HCT116 (cell line): ENCODE data around the gene ADCY10. TPM values are rescaled to one million over a fixed set of nuclear protein-coding genes. Genes with fewer than 3 reads are reported as not detected.

Source experiments
- ATAC-seq: fragments of 200-7000 bp; cut with Tn5 transposase; 2 replicates; pipeline ENCODE4 v1.9.1; 2020; ENCODE audit warnings: mild to moderate bottlenecking, moderate library complexity
- BruUV-seq: library from RNA; stranded (reverse); fragments of 400-500 nt; replicated peaks from 2 replicates; lab custom pipeline; 2021; lab: Mats Ljungman, UMichigan
- CTCF ChIA-PET: fragments of 300-600 bp; sonication (Branson Sonifier 250); formaldehyde crosslinking; loops from one replicate; lab custom pipeline; 2021; ENCODE audit warnings: antibody characterized with exemption; lab: Charles Lee
- POLR2A ChIA-PET: fragments of 300-600, 350-600 bp; sonication (Branson Sonifier 250); formaldehyde crosslinking; loops from one replicate; lab custom pipeline; 2021; ENCODE audit warnings: antibody characterized with exemption; lab: Charles Lee
- RAD21 ChIA-PET, 2 experiments: fragments of 300-600 bp; sonication (Branson Sonifier 250); formaldehyde crosslinking; loops; one replicate each; lab custom pipeline; 2023; ENCODE audit warnings: low total read pairs in 2 of 2; ENCODE audit not compliant: uncharacterized antibody in 2 of 2, unreplicated experiment in 2 of 2, low non-redundant PET in 1 of 2; lab: Charles Lee
- DNase-seq: peaks from one replicate; pipeline ENCODE4 v3.0.0-alpha.2; 2010; ENCODE audit warnings: low read depth, low spot score
- H2AFZ ChIP-seq: fragments of 200-600 bp; shearing (Covaris generic), sonication (generic); 2 replicates; pipeline ENCODE4 v1.6.1; 2017; ENCODE audit warnings: low read depth, mixed run types, mixed read lengths, antibody characterized with exemption, low read length; ENCODE audit not compliant: poor library complexity, severe bottlenecking
- H3K27ac ChIP-seq: 2 replicates; pipeline ENCODE4 v1.5.1; 2012; ENCODE audit warnings: low read depth, low read length
- H3K27me3 ChIP-seq: fragments of 200-600 bp; sonication (generic); 2 replicates; pipeline ENCODE4 v1.6.1; 2016; ENCODE audit warnings: mixed run types, low read length, mixed read lengths; ENCODE audit not compliant: insufficient read depth
- H3K36me3 ChIP-seq, 2 experiments: fragments of 200-500 bp in 1 of 2; fragments of 200-600 bp in 1 of 2; sonication (Bioruptor generic) in 1 of 2; sonication (generic) in 1 of 2; 2 replicates each; pipeline versions ENCODE4 v1.5.1 to v1.6.1; 2014 to 2016; ENCODE audit warnings: low read length in 2 of 2, inconsistent platforms in 1 of 2, mixed read lengths in 1 of 2, mixed run types in 1 of 2; ENCODE audit not compliant: insufficient read depth in 2 of 2, control insufficient read depth in 1 of 2
- H3K4me1 ChIP-seq, 2 experiments: fragments of 200-600 bp in 1 of 2; sonication (generic) in 1 of 2; 2 replicates each; pipeline versions ENCODE4 v1.5.1 to v1.6.1; 2012 to 2017; ENCODE audit warnings: low read length in 2 of 2, inconsistent platforms in 1 of 2, mild to moderate bottlenecking in 1 of 2, mixed read lengths in 1 of 2, mixed run types in 1 of 2, moderate library complexity in 1 of 2; ENCODE audit not compliant: insufficient read depth in 2 of 2, control insufficient read depth in 1 of 2
- H3K4me2 ChIP-seq: fragments of 200-600 bp; sonication (generic); 2 replicates; pipeline ENCODE4 v1.6.1; 2017; ENCODE audit warnings: mixed run types, low read length, mixed read lengths
- H3K4me3 ChIP-seq, 2 experiments: fragments of 200-600 bp in 1 of 2; sonication (generic) in 1 of 2; replicated peaks in 1 of 2; 2 replicates each; pipeline ENCODE4 v1.5.1; 2011 to 2016; ENCODE audit warnings: low read length in 2 of 2, control low read depth in 1 of 2, low read depth in 1 of 2, mild to moderate bottlenecking in 1 of 2, mixed read lengths in 1 of 2, mixed run types in 1 of 2
- H3K79me2 ChIP-seq: fragments of 200-600 bp; sonication (generic); 2 replicates; pipeline ENCODE4 v1.6.1; 2017; ENCODE audit warnings: mild to moderate bottlenecking, mixed run types, low read length, moderate library complexity, mixed read lengths; ENCODE audit not compliant: insufficient read depth
- H3K9ac ChIP-seq: fragments of 200-600 bp; sonication (generic); 2 replicates; pipeline ENCODE4 v1.6.1; 2016; ENCODE audit warnings: low read length, mixed read lengths
- H3K9me2 ChIP-seq: fragments of 200-600 bp; sonication (generic), shearing (Covaris generic); 2 replicates; pipeline ENCODE4 v1.6.1; 2017; ENCODE audit warnings: mixed run types, mild to moderate bottlenecking, moderate library complexity; ENCODE audit not compliant: insufficient read depth
- H3K9me3 ChIP-seq, 2 experiments: fragments of 200-500 bp in 1 of 2; fragments of 200-600 bp in 1 of 2; sonication (Bioruptor generic) in 1 of 2; sonication (generic) in 1 of 2; 2 replicates each; pipeline ENCODE4 v1.6.1; 2014 to 2017; ENCODE audit warnings: low read length in 2 of 2, mixed read lengths in 2 of 2, inconsistent platforms in 1 of 2, low read depth in 1 of 2, mild to moderate bottlenecking in 1 of 2, mixed run types in 1 of 2, moderate library complexity in 1 of 2; ENCODE audit not compliant: control insufficient read depth in 1 of 2, insufficient read depth in 1 of 2
- H4K20me1 ChIP-seq: fragments of 200-600 bp; sonication (generic), shearing (Covaris generic); 2 replicates; pipeline ENCODE4 v1.6.1; 2017; ENCODE audit warnings: mixed run types, mild to moderate bottlenecking, moderate library complexity; ENCODE audit not compliant: insufficient read depth
- ATF3 ChIP-seq: IDR thresholded peaks from 2 replicates; pipeline ENCODE4 v1.6.1; 2012
- CBX3 ChIP-seq: IDR thresholded peaks from 2 replicates; pipeline ENCODE4 v1.6.1; 2012; ENCODE audit warnings: low read depth
- CEBPB ChIP-seq: IDR thresholded peaks from 2 replicates; pipeline ENCODE4 v1.6.1; 2012; ENCODE audit warnings: low read depth
- CTCF ChIP-seq, 3 experiments: fragments of 200-600 bp in 1 of 3; sonication (generic) in 1 of 3; IDR thresholded peaks in 2 of 3; conservative IDR thresholded peaks in 1 of 3; 2 replicates each; pipeline ENCODE4 v1.5.1; 2012 to 2017; ENCODE audit warnings: low read depth in 2 of 3, low read length in 2 of 3, antibody characterized with exemption in 1 of 3, borderline replicate concordance in 1 of 3, control low read depth in 1 of 3, mild to moderate bottlenecking in 1 of 3, mixed read lengths in 1 of 3, mixed run types in 1 of 3, moderate library complexity in 1 of 3; ENCODE audit not compliant: insufficient read depth in 1 of 3
- EGR1 ChIP-seq: IDR thresholded peaks from 2 replicates; pipeline ENCODE4 v1.6.1; 2012; ENCODE audit warnings: low read depth
- ELF1 ChIP-seq: IDR thresholded peaks from 2 replicates; pipeline ENCODE4 v1.6.1; 2012; ENCODE audit warnings: low read depth, borderline replicate concordance
- EZH2 ChIP-seq: fragments of 200-600 bp; sonication (generic); IDR thresholded peaks from 2 replicates; pipeline ENCODE4 v1.6.1; 2017; ENCODE audit warnings: antibody characterized with exemption, mixed run types
- FOSL1 ChIP-seq: IDR thresholded peaks from 2 replicates; pipeline ENCODE4 v1.6.1; 2012; ENCODE audit warnings: low read depth
- MAX ChIP-seq: IDR thresholded peaks from 2 replicates; pipeline ENCODE4 v1.6.1; 2012
- POLR2A ChIP-seq: IDR thresholded peaks from 2 replicates; pipeline ENCODE4 v1.7.0; 2011; ENCODE audit warnings: borderline replicate concordance; ENCODE audit not compliant: insufficient read depth, insufficient read length; ENCODE audit errors: extremely low read depth
- POLR2AphosphoS5 ChIP-seq: IDR thresholded peaks from 2 replicates; pipeline ENCODE4 v1.6.1; 2011; ENCODE audit warnings: mild to moderate bottlenecking, low read depth, low read length, moderate library complexity
- RAD21 ChIP-seq: IDR thresholded peaks from 2 replicates; pipeline ENCODE4 v1.6.1; 2012; ENCODE audit warnings: low read depth, mild to moderate bottlenecking
- SRF ChIP-seq: IDR thresholded peaks from 2 replicates; pipeline ENCODE4 v1.6.1; 2012; ENCODE audit warnings: low read depth
- TCF7L2 ChIP-seq: IDR thresholded peaks from 2 replicates; pipeline ENCODE4 v1.7.0; 2011; ENCODE audit warnings: borderline replicate concordance, inconsistent platforms; ENCODE audit not compliant: insufficient read depth, insufficient read length; ENCODE audit errors: extremely low read depth
- YY1 ChIP-seq: IDR thresholded peaks from 2 replicates; pipeline ENCODE4 v1.6.1; 2011; ENCODE audit warnings: low read length, low read depth, moderate library complexity, mild to moderate bottlenecking; ENCODE audit not compliant: insufficient replicate concordance; ENCODE audit errors: extremely low read depth
- ZBTB33 ChIP-seq: IDR thresholded peaks from 2 replicates; pipeline ENCODE4 v1.6.1; 2011; ENCODE audit warnings: mild to moderate bottlenecking, low read length, moderate library complexity; ENCODE audit not compliant: insufficient replicate concordance; ENCODE audit errors: extremely low read depth
- ZFX ChIP-seq: fragments of 450-650 bp; IDR thresholded peaks from 2 replicates; pipeline ENCODE4 v1.6.1; 2017
- ZNF274 ChIP-seq: fragments of 200-500 bp; sonication (Bioruptor generic); IDR thresholded peaks from 2 replicates; pipeline ENCODE4 v1.6.1; 2014; ENCODE audit warnings: mild to moderate bottlenecking, low read depth, low read length, inconsistent platforms
- intact Hi-C: fragments of 100-400 bp; cut with micrococcal nuclease; formaldehyde crosslinking; loops from 2 replicates; pipeline ENCODE4 v1.10.0; 2022
- total RNA-seq: library from RNA; stranded (reverse); gene quantifications from one replicate; pipeline ENCODE4 v1.2.1, GENCODE V29; 2021; ENCODE audit not compliant: unreplicated experiment

ADCY10 gene
- total RNA-seq, 1 experiment from 2014 or later, result 0.30 TPM

GRCh38 chr1:167833904-167834303, 80.0 kb downstream of the ADCY10 start:
- no peak overlapping the region for H3K9ac ChIP-seq
- TF ChIP-seq EGR1 (no peak), SRF (no peak), ZFX (no peak), CTCF (IDR thresholded peaks at IDR 0.05 in 2 of 3, conservative IDR thresholded peaks at IDR 0.05 in 1 of 3; ENCODE audit: borderline replicate concordance in 1 of 3, insufficient read depth in 1 of 3, low read depth in 2 of 3, low read length in 2 of 3) (no peak), FOSL1 (no peak), POLR2A (no peak), ZNF274 (no peak), TCF7L2 (no peak), CBX3 (no peak), CEBPB (no peak), ATF3 (no peak), ELF1 (no peak), ZBTB33 (no peak), POLR2AphosphoS5 (no peak), YY1 (no peak), RAD21 (no peak), MAX (no peak), EZH2 (no peak)
- H3K9me2 ChIP-seq, result no peaks in the 10 kb centered on the region
- H4K20me1 ChIP-seq, result no peaks in the 10 kb centered on the region
- peaks cover 0 to 4% of the 10 kb centered on the region in 2 experiments; a peak in 1 of 4 replicates for H3K4me1 ChIP-seq
- no peaks in the 10 kb centered on the region for H3K9me3 ChIP-seq
- no peaks in the 10 kb centered on the region for H3K36me3 ChIP-seq
- BruUV-seq, result no TSS peak
- ChIA-PET CTCF (no interaction called here), POLR2A (no interaction called here), RAD21 (no interaction called here)
- no peak overlapping the region for H3K4me3 ChIP-seq
- H2AFZ ChIP-seq, result no peak overlapping the region
- ATAC-seq (no peak), DNase-seq (no peak)
- no peak overlapping the region for H3K4me2 ChIP-seq
- H3K79me2 ChIP-seq, result no peaks in the 10 kb centered on the region
- intact Hi-C loops, result no loop called here
- H3K27ac ChIP-seq, result no peak overlapping the region
- H3K27me3 ChIP-seq, result no peaks in the 10 kb centered on the region
